Measurements from ENCODE around the gene MINAR1.

MINAR1 gene

GRCh38 chr15:79412010-79412409 lies 20.1 kb upstream of the MINAR1 start:
- no peak overlapping the region for H3K18ac ChIP-seq (ENCODE audit: low read length)

GRCh38 chr15:79412429-79412828 lies 19.7 kb upstream of the MINAR1 start:
- no peak overlapping the region for H3K4ac ChIP-seq (ENCODE audit: low read length)
- H3K4me3 ChIP-seq (ENCODE audit: low read length in 2 of 2) = peak overlapping the region in 1 of 2 donors; percentile 2
- no peaks in the 10 kb centered on the region for H3K79me1 ChIP-seq (ENCODE audit: low read depth, low read length)
- H3K36me3 ChIP-seq (replicated peaks in 1 of 2; ENCODE audit: control insufficient read depth in 2 of 2, insufficient read depth in 2 of 2, low read length in 2 of 2) = no peaks in the 10 kb centered on the region
- no peak overlapping the region for H2AFZ ChIP-seq (ENCODE audit: low read length)
- no peak overlapping the region for H2BK12ac ChIP-seq (ENCODE audit: low read length)
- H3K18ac ChIP-seq (ENCODE audit: low read length) = no peak overlapping the region
- peak overlapping the region; percentile 51 for H3K14ac ChIP-seq (ENCODE audit: low read length)
- no peak overlapping the region for H3K4me2 ChIP-seq (ENCODE audit: insufficient read depth, low read length, poor library complexity, severe bottlenecking)
- peak overlapping the region; percentile 12 for H4K91ac ChIP-seq (ENCODE audit: low read depth, low read length, poor library complexity)
- H4K8ac ChIP-seq (ENCODE audit: low read depth, low read length) = no peak overlapping the region
- no peak overlapping the region for H3K27ac ChIP-seq (replicated peaks; ENCODE audit: low read length)
- H2AK5ac ChIP-seq (ENCODE audit: low read depth, low read length) = no peak overlapping the region
- no peak for DNase-seq (ENCODE audit: low spot score)
- H3K9me3 ChIP-seq (replicated peaks in 1 of 2; ENCODE audit: control insufficient read depth in 2 of 2, insufficient read depth in 1 of 2, low read depth in 1 of 2, low read length in 2 of 2) = no peaks in the 10 kb centered on the region
- no peak overlapping the region for H2BK5ac ChIP-seq (ENCODE audit: low read length)
- H3K23ac ChIP-seq (ENCODE audit: low read depth, low read length, poor library complexity) = peak overlapping the region; percentile 78
- H3K27me3 ChIP-seq (ENCODE audit: control insufficient read depth in 3 of 3, insufficient read depth in 3 of 3, low read depth in 1 of 3, low read length in 3 of 3) = no peaks in the 10 kb centered on the region
- no peak overlapping the region for H2BK15ac ChIP-seq (ENCODE audit: low read length)
- H3K4me1 ChIP-seq (ENCODE audit: control insufficient read depth in 2 of 2, insufficient read depth in 1 of 2, low read depth in 1 of 2, low read length in 2 of 2) = peaks cover 0 to 3% of the 10 kb centered on the region in 2 donors
- H3K9ac ChIP-seq (ENCODE audit: low read depth, low read length, poor library complexity) = peak overlapping the region; percentile 70
- H2BK120ac ChIP-seq (ENCODE audit: low read depth, low read length) = no peak overlapping the region
- no CpG with 5 or more reads among the region's 6 CpGs for WGBS, 2 donors (ENCODE audit: extremely low coverage in 2 of 2, insufficient read length in 2 of 2, insufficient replicate concordance in 1 of 2)

More at GRCh38 chr15:79412010-79412409, 20.1 kb upstream of the MINAR1 start:
- Histone ChIP-seq H4K8ac (ENCODE audit: low read depth, low read length) (peak overlapping the region; percentile 77), H3K9ac (ENCODE audit: low read depth, low read length, poor library complexity) (peak overlapping the region; percentile 70), H2BK120ac (ENCODE audit: low read depth, low read length) (no peak overlapping the region), H3K9me3 (replicated peaks in 1 of 2; ENCODE audit: control insufficient read depth in 2 of 2, insufficient read depth in 1 of 2, low read depth in 1 of 2, low read length in 2 of 2) (no peaks in the 10 kb centered on the region), H3K4me2 (ENCODE audit: insufficient read depth, low read length, poor library complexity, severe bottlenecking) (no peak overlapping the region), H4K91ac (ENCODE audit: low read depth, low read length, poor library complexity) (no peak overlapping the region), H3K4me1 (ENCODE audit: control insufficient read depth in 2 of 2, insufficient read depth in 1 of 2, low read depth in 1 of 2, low read length in 2 of 2) (peaks cover 0 to 3% of the 10 kb centered on the region in 2 donors), H3K27me3 (ENCODE audit: control insufficient read depth in 3 of 3, insufficient read depth in 3 of 3, low read depth in 1 of 3, low read length in 3 of 3) (no peaks in the 10 kb centered on the region), H2BK15ac (ENCODE audit: low read length) (no peak overlapping the region), H2AK5ac (ENCODE audit: low read depth, low read length) (peak overlapping the region; percentile 9), H3K36me3 (replicated peaks in 1 of 2; ENCODE audit: control insufficient read depth in 2 of 2, insufficient read depth in 2 of 2, low read length in 2 of 2) (no peaks in the 10 kb centered on the region), H2BK5ac (ENCODE audit: low read length) (no peak overlapping the region), H2AFZ (ENCODE audit: low read length) (no peak overlapping the region), H3K14ac (ENCODE audit: low read length) (peak overlapping the region; percentile 51), H3K4ac (ENCODE audit: low read length) (no peak overlapping the region), H3K4me3 (ENCODE audit: low read length in 2 of 2) (no peak overlapping the region), H3K27ac (replicated peaks; ENCODE audit: low read length) (no peak overlapping the region), H2BK12ac (ENCODE audit: low read length) (no peak overlapping the region), H3K23ac (ENCODE audit: low read depth, low read length, poor library complexity) (peak overlapping the region; percentile 52), H3K79me1 (ENCODE audit: low read depth, low read length) (no peaks in the 10 kb centered on the region)
- WGBS, 2 donors (ENCODE audit: extremely low coverage in 2 of 2, insufficient read length in 2 of 2, insufficient replicate concordance in 1 of 2) = no CpG with 5 or more reads among the region's 3 CpGs
- no peak for DNase-seq (ENCODE audit: low spot score)

- no peak overlapping the region for H3K4me2 ChIP-seq (ENCODE audit: insufficient read depth, low read length, poor library complexity, severe bottlenecking)
- no peak for DNase-seq (ENCODE audit: low spot score)
- H3K23ac ChIP-seq (ENCODE audit: low read depth, low read length, poor library complexity) = no peak overlapping the region
- no peak overlapping the region for H3K27ac ChIP-seq (replicated peaks; ENCODE audit: low read length)
- no peak overlapping the region for H2BK12ac ChIP-seq (ENCODE audit: low read length)
- no peak overlapping the region for H2BK120ac ChIP-seq (ENCODE audit: low read depth, low read length)
- no CpG with 5 or more reads among the region's 2 CpGs for WGBS, 2 donors (ENCODE audit: extremely low coverage in 2 of 2, insufficient read length in 2 of 2, insufficient replicate concordance in 1 of 2)
- no peak overlapping the region for H3K18ac ChIP-seq (ENCODE audit: low read length)
- no peak overlapping the region for H4K8ac ChIP-seq (ENCODE audit: low read depth, low read length)
- no peaks in the 10 kb centered on the region for H3K79me1 ChIP-seq (ENCODE audit: low read depth, low read length)
- no peak overlapping the region for H3K4me3 ChIP-seq (ENCODE audit: low read length in 2 of 2)
- H3K27me3 ChIP-seq (ENCODE audit: control insufficient read depth in 3 of 3, insufficient read depth in 3 of 3, low read depth in 1 of 3, low read length in 3 of 3) = no peaks in the 10 kb centered on the region
- H3K9me3 ChIP-seq (replicated peaks in 1 of 2; ENCODE audit: control insufficient read depth in 2 of 2, insufficient read depth in 1 of 2, low read depth in 1 of 2, low read length in 2 of 2) = no peaks in the 10 kb centered on the region
- H3K4me1 ChIP-seq (ENCODE audit: control insufficient read depth in 2 of 2, insufficient read depth in 1 of 2, low read depth in 1 of 2, low read length in 2 of 2) = peaks cover 0 to 8% of the 10 kb centered on the region in 2 donors
- no peak overlapping the region for H2AK5ac ChIP-seq (ENCODE audit: low read depth, low read length)
- no peak overlapping the region for H3K14ac ChIP-seq (ENCODE audit: low read length)
- no peaks in the 10 kb centered on the region for H3K36me3 ChIP-seq (replicated peaks in 1 of 2; ENCODE audit: control insufficient read depth in 2 of 2, insufficient read depth in 2 of 2, low read length in 2 of 2)
- H4K91ac ChIP-seq (ENCODE audit: low read depth, low read length, poor library complexity) = no peak overlapping the region
- no peak overlapping the region for H2BK15ac ChIP-seq (ENCODE audit: low read length)
- no peak overlapping the region for H3K9ac ChIP-seq (ENCODE audit: low read depth, low read length, poor library complexity)
- H3K4ac ChIP-seq (ENCODE audit: low read length) = no peak overlapping the region
- no peak overlapping the region for H2AFZ ChIP-seq (ENCODE audit: low read length)
- H2BK5ac ChIP-seq (ENCODE audit: low read length) = no peak overlapping the region
Observed at GRCh38 chr15:79416876-79417275, 15.3 kb upstream of the MINAR1 start.

GRCh38 chr15:79418693-79419279 lies 13.3 kb upstream of the MINAR1 start:
- Histone ChIP-seq H3K23ac (ENCODE audit: low read depth, low read length, poor library complexity) (no peak overlapping the region), H3K9ac (ENCODE audit: low read depth, low read length, poor library complexity) (no peak overlapping the region), H2BK12ac (ENCODE audit: low read length) (no peak overlapping the region), H3K79me1 (ENCODE audit: low read depth, low read length) (no peaks in the 10 kb centered on the region), H3K27me3 (ENCODE audit: control insufficient read depth in 3 of 3, insufficient read depth in 3 of 3, low read depth in 1 of 3, low read length in 3 of 3) (no peaks in the 10 kb centered on the region), H2BK5ac (ENCODE audit: low read length) (no peak overlapping the region), H3K4me1 (ENCODE audit: control insufficient read depth in 2 of 2, insufficient read depth in 1 of 2, low read depth in 1 of 2, low read length in 2 of 2) (peaks cover 0 to 8% of the 10 kb centered on the region in 2 donors), H2BK15ac (ENCODE audit: low read length) (no peak overlapping the region), H3K36me3 (replicated peaks in 1 of 2; ENCODE audit: control insufficient read depth in 2 of 2, insufficient read depth in 2 of 2, low read length in 2 of 2) (no peaks in the 10 kb centered on the region), H2AK5ac (ENCODE audit: low read depth, low read length) (no peak overlapping the region), H3K9me3 (replicated peaks in 1 of 2; ENCODE audit: control insufficient read depth in 2 of 2, insufficient read depth in 1 of 2, low read depth in 1 of 2, low read length in 2 of 2) (no peaks in the 10 kb centered on the region), H3K18ac (ENCODE audit: low read length) (peak overlapping the region; percentile 15), H2BK120ac (ENCODE audit: low read depth, low read length) (no peak overlapping the region), H4K91ac (ENCODE audit: low read depth, low read length, poor library complexity) (no peak overlapping the region), H3K14ac (ENCODE audit: low read length) (no peak overlapping the region), H3K4me2 (ENCODE audit: insufficient read depth, low read length, poor library complexity, severe bottlenecking) (no peak overlapping the region), H3K4me3 (ENCODE audit: low read length in 2 of 2) (no peak overlapping the region), H2AFZ (ENCODE audit: low read length) (no peak overlapping the region), H4K8ac (ENCODE audit: low read depth, low read length) (no peak overlapping the region), H3K4ac (ENCODE audit: low read length) (no peak overlapping the region), H3K27ac (replicated peaks; ENCODE audit: low read length) (no peak overlapping the region)
- WGBS, 2 donors (ENCODE audit: extremely low coverage in 2 of 2, insufficient read length in 2 of 2, insufficient replicate concordance in 1 of 2) = no CpG with 5 or more reads among the region's 9 CpGs
- no peak for DNase-seq (ENCODE audit: low spot score)

Measured in neuronal stem cell (in vitro differentiated cells).